Measurements from ENCODE around the gene FANCI. TPM values are rescaled to one million over a fixed set of nuclear protein-coding genes. Genes with fewer than 3 reads are reported as not detected.

FANCI gene
- total and polyA plus RNA-seq, 2 of the 13 experiments (the other 11 are each of a cell fraction or from before 2014, with no cell fraction given), result 15.7 to 68.8 TPM

DNA sequence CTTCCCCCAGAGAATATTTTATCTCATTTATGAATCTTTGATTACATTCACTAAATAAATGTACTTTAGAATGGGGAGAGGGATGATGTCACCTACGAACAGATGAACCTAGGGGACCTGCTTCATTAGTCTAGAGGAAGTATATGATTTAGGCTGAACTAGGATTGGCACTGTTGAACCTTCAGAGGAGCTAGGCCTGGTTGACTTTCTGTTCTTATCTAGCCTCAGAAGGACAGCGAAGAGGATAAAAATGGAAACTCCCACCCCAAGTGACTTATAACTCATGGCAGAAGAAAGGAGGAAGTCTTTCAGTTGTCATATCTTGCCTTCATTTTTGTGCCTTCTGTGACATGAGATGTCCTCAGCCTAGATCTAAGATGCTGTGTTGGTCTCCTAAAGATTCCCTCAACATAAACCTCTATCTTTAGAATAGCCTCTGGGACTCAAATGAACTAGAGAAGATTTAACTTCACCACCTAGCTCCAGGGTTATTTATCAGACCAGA lies 48.2 kb downstream of the FANCI start:
- no peak overlapping the region for H3K4me3 ChIP-seq (replicated peaks in 1 of 3; ENCODE audit: insufficient read depth in 1 of 3, low read depth in 2 of 3, low read length in 3 of 3)
- no TSS peak for BruUV-seq (replicated peaks)
- H3K27me3 ChIP-seq (ENCODE audit: control insufficient read depth in 1 of 2, insufficient read depth in 2 of 2, low read length in 2 of 2), result no peaks in the 10 kb centered on the region; a peak in 1 of 5 replicates
- no peak overlapping the region for H2AFZ ChIP-seq (ENCODE audit: low read length)
- no peaks in the 10 kb centered on the region for H3K9me3 ChIP-seq (ENCODE audit: low read length)
- CTCF ChIA-PET (ENCODE audit: low intra/inter-chr PET ratio, low total read pairs), result no interaction called here
- H3K27ac ChIP-seq (ENCODE audit: extremely low read length, insufficient read depth, low read length), result no peak overlapping the region
- no peaks in the 10 kb centered on the region for H3K4me1 ChIP-seq (ENCODE audit: insufficient read depth, low read length)
- POLR2A ChIA-PET, result no interaction called here
- intact Hi-C loops (cut with micrococcal nuclease; ENCODE audit: unreplicated experiment) (no loop called here), in situ Hi-C loops (cut with HindIII; ENCODE audit: extremely low pct_ligation_motif_present, low pct_unique_long_range_greater_than_20kb) (loop anchor here (10.0 kb wide), 1 partner anchor 87 kb away; no protein-coding TSS in a partner anchor)
- H3K36me3 ChIP-seq (replicated peaks in 1 of 2; ENCODE audit: control insufficient read depth in 1 of 2, insufficient read depth in 2 of 2, low read length in 2 of 2), result peaks cover 9 to 58% of the 10 kb centered on the region in 2 experiments
- H3K79me2 ChIP-seq (ENCODE audit: insufficient read depth, low read length), result no peaks in the 10 kb centered on the region
- whole genome bisulfite sequencing (ENCODE audit: low lambda C conversion rate), result 98% methylated on average over 2 of the region's 2 CpGs
- DNase-seq (ENCODE audit: low spot score) (no peak), FAIRE-seq (no peak), ATAC-seq (no peak)
- H3K9ac ChIP-seq (ENCODE audit: insufficient read depth, low read depth, low read length), result no peak overlapping the region
- H3K4me2 ChIP-seq (ENCODE audit: low read depth, low read length), result no peak overlapping the region
- H4K20me1 ChIP-seq (ENCODE audit: insufficient read depth, low read length), result no peaks in the 10 kb centered on the region
- TF ChIP-seq SUZ12 (IDR thresholded peaks at IDR 0.05; ENCODE audit: low read depth, low read length), result no peak
- no peak for TF ChIP-seq NCOA5 (CRISPR knock-in tag; IDR thresholded peaks at IDR 0.05)
- 0 out of 2 replicates have a peak, but pooled peaks have one; percentile 6 for TF ChIP-seq ATF7 (IDR thresholded peaks at IDR 0.05)
- TF ChIP-seq ATF7 (CRISPR knock-in tag; IDR thresholded peaks at IDR 0.05), result no peak
- no peak for TF ChIP-seq NFIB (CRISPR knock-in tag; IDR thresholded peaks at IDR 0.05; ENCODE audit: borderline replicate concordance)
- no peak for TF ChIP-seq HNRNPLL (IDR thresholded peaks at IDR 0.05; ENCODE audit: low read depth, low read length, poor library complexity, severe bottlenecking)
- no peak for TF ChIP-seq RNF2 (conservative IDR thresholded peaks at IDR 0.05; ENCODE audit: low read depth)

DNA sequence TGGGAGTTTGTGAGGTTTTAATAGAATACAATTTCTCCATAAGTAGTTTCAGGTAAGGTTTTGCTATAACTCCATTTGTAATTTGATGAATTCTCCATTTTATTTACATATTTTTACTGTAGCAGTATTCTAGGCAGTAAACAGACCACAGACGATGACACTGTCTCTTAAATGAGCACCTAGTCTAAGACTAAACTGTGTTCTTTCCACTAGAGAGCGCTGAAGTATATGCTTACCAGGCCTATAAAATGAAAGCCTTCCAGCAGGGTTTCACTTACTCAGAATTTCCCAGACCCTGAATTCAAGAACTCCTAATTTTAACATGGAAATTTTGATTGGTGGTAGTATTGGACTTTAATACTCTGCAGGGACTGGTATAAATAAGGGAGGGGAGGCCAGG lies 49.2 kb downstream of the FANCI start:
- in situ Hi-C loops (cut with HindIII; ENCODE audit: extremely low pct_ligation_motif_present, low pct_unique_long_range_greater_than_20kb) (loop anchor here (10.0 kb wide), 1 partner anchor 88 kb away; no protein-coding TSS in a partner anchor), intact Hi-C loops (cut with micrococcal nuclease; ENCODE audit: unreplicated experiment) (no loop called here)
- no peaks in the 10 kb centered on the region; a peak in 1 of 5 replicates for H3K27me3 ChIP-seq (ENCODE audit: control insufficient read depth in 1 of 2, insufficient read depth in 2 of 2, low read length in 2 of 2)
- no peak overlapping the region for H3K4me2 ChIP-seq (ENCODE audit: low read depth, low read length)
- no peaks in the 10 kb centered on the region for H4K20me1 ChIP-seq (ENCODE audit: insufficient read depth, low read length)
- ChIA-PET CTCF (ENCODE audit: low intra/inter-chr PET ratio, low total read pairs) (no interaction called here), POLR2A (no interaction called here)
- no peak overlapping the region for H2AFZ ChIP-seq (ENCODE audit: low read length)
- no peak for FAIRE-seq
- H3K79me2 ChIP-seq (ENCODE audit: insufficient read depth, low read length), result no peaks in the 10 kb centered on the region
- no peak for DNase-seq (ENCODE audit: low spot score)
- no peak overlapping the region for H3K4me3 ChIP-seq (replicated peaks in 1 of 3; ENCODE audit: insufficient read depth in 1 of 3, low read depth in 2 of 3, low read length in 3 of 3)
- H3K9ac ChIP-seq (ENCODE audit: insufficient read depth, low read depth, low read length), result no peak overlapping the region
- no peaks in the 10 kb centered on the region for H3K4me1 ChIP-seq (ENCODE audit: insufficient read depth, low read length)
- no peak for ATAC-seq
- peaks cover 7 to 50% of the 10 kb centered on the region in 2 experiments for H3K36me3 ChIP-seq (replicated peaks in 1 of 2; ENCODE audit: control insufficient read depth in 1 of 2, insufficient read depth in 2 of 2, low read length in 2 of 2)
- H3K27ac ChIP-seq (ENCODE audit: extremely low read length, insufficient read depth, low read length), result no peak overlapping the region
- BruUV-seq (replicated peaks), result no TSS peak
- TF ChIP-seq PITX1 (CRISPR knock-in tag; IDR thresholded peaks at IDR 0.05) (no peak), ZNF124 (CRISPR knock-in tag; IDR thresholded peaks at IDR 0.05) (no peak), MED1 (CRISPR knock-in tag; IDR thresholded peaks at IDR 0.05) (no peak), ZNF766 (CRISPR knock-in tag; IDR thresholded peaks at IDR 0.05; ENCODE audit: borderline replicate concordance) (no peak), XBP1 (CRISPR knock-in tag; IDR thresholded peaks at IDR 0.05) (no peak), RBM22 (optimal IDR thresholded peaks at IDR 0.05; ENCODE audit: low read length) (no peak), ZFP1 (CRISPR knock-in tag; IDR thresholded peaks at IDR 0.05) (no peak), KDM3A (CRISPR knock-in tag; IDR thresholded peaks at IDR 0.05; ENCODE audit: low read depth) (no peak), SRSF1 (optimal IDR thresholded peaks at IDR 0.05; ENCODE audit: low read depth, low read length) (no peak), PLRG1 (conservative IDR thresholded peaks at IDR 0.05) (no peak), POGK (CRISPR knock-in tag; conservative IDR thresholded peaks at IDR 0.05) (no peak), ZIK1 (CRISPR knock-in tag; IDR thresholded peaks at IDR 0.05; ENCODE audit: borderline replicate concordance, low read depth) (no peak), ONECUT2 (CRISPR knock-in tag; IDR thresholded peaks at IDR 0.05) (no peak)
- 98% methylated on average over 2 of the region's 2 CpGs for WGBS (ENCODE audit: low lambda C conversion rate)
- no peaks in the 10 kb centered on the region for H3K9me3 ChIP-seq (ENCODE audit: low read length)

Measured in HepG2 (cell line).